ENCODE data around the gene COMP.
A peak's percentile ranks its signal among the peaks of the same experiment; 100 is the strongest.

COMP gene

DNA sequence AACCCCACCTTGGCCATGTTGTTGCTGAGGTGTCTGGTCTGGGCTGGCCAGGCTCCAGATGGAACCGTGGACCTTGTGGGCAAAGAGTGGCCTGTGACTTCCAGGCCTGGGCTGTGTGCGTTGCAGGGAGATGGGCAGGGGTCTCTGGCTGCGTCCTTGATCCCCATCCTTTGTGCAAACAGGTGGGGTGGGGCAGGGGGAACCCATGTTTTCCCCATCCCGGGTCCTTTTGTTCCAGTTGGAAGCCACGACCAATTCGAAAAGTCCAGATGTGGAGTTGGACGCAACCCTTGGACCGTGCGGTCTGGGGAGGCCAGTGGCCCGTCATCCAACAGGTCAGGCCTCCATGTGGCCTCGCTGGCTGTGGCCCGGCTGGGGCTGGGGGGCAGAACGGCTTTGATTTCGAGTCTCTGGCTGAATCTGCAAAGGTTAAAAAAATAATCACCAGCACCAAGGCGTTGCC is 13.1 kb upstream of the COMP start:
- no peak overlapping the region for H3K4me3 ChIP-seq (ENCODE audit: low read depth, low read length)

DNA sequence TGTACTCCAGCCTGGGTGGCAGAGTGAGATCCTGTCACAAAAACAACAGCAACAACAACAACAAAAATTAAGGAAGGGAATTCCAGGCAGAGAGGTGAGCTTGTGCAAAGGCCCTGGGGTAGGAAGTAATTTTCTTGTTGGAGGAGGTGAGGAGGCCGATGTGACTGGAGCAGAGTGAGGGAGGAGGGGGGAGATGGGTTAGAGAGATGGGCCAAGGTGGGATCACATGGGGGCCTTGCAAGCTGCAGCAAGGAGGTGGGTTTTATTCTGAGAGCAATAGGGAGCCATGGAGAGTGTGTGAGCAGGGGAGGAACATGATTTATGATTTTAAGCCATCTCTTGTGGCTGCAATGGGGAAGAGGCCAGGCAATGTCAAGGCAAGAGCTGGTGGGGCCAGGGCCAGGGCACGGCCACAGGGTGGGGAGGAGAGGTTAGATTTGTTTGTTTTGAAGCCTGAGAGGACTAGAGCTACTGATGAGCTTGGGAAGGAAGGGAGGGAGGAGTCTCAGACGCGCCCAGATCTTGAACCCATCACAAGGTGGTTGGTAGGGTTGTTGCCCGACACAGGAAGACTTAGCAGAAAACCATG is 12.5 kb upstream of the COMP start:
- H3K4me3 ChIP-seq (ENCODE audit: low read depth, low read length), result no peak overlapping the region

GRCh38 chr19:18802354-18802753 is 11.2 kb upstream of the COMP start:
- H3K4me3 ChIP-seq (ENCODE audit: low read depth, low read length), result no peak overlapping the region

- H3K4me3 ChIP-seq (ENCODE audit: low read depth, low read length), result no peak overlapping the region
Observed at GRCh38 chr19:18800636-18801035, 9.5 kb upstream of the COMP start.

- H3K4me3 ChIP-seq (ENCODE audit: low read depth, low read length), result no peak overlapping the region
Observed at GRCh38 chr19:18800079-18800478, 9.0 kb upstream of the COMP start.

DNA sequence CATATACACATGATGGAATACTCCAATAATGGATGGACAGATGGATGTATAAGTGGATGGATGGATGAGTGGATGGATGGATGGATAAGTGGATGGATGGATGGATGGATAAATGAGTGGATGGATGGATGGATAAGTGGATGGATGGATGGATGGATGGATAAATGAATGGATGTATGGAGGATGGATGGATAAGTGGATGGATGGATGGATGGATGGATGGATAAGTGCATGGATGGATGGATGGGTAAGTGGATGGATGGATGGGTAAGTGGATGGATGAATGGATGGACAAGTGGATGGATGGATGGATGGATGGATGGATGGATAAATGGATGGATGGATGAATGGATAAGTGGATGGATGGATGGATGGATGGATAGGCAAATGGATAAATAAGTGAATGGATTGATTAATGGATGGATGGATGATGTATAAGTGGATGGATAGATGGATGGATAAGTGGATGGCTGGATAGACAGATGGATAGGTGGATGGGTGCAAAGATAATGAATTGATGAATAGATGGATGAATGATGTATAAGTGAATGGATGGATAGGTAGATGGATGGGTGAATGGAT is 8.4 kb upstream of the COMP start:
- H3K4me3 ChIP-seq (ENCODE audit: low read depth, low read length), result no peak overlapping the region

DNA sequence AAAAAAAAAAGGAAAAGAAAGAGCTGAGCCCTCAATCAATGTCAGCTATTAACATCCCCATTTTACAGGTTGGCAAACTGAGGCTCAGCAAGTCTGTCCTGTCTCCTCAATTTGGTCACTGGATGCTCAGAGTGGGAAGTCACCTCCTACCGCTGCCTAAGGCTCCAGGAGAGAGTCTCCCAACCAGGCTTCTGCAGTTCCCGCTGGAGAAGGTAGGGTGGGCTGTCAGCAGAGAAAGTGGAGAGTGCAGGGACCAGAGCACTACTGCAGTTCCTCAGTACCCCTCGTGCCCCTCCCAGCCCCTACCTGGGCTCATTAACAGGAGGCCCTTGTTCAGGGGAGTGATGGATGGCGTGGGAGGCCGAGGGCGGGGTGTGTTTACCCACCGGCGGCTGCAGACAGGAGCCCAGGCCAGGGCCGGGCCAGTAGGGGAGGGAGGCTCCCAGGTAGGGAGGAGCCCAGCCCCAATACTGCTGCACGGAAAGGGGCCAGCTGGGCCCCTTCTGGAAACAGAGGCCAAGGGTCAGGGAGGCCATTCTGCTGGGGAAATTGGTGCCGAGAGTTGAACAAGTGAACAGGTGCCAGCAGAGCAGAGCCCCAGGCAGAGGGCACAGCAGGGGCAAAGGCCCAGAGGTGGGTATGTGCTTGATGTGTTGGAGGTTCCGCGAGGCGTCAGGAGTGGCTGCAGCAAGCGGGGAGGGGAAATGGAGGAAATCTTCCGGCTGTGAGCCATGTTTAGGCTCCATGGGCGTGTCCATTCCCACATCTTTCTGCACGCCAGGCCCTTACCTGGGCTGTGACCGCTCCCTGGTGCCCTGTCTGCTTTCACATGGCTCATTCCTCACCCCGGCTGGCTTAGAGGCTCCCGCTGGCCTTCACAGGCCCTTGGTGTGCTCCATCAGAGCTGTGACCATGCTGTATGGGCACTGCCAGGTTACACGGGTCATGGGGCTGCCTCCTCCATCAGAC is 7.6 kb upstream of the COMP start:
- no peak overlapping the region for H3K4me3 ChIP-seq (ENCODE audit: low read depth, low read length)

DNA sequence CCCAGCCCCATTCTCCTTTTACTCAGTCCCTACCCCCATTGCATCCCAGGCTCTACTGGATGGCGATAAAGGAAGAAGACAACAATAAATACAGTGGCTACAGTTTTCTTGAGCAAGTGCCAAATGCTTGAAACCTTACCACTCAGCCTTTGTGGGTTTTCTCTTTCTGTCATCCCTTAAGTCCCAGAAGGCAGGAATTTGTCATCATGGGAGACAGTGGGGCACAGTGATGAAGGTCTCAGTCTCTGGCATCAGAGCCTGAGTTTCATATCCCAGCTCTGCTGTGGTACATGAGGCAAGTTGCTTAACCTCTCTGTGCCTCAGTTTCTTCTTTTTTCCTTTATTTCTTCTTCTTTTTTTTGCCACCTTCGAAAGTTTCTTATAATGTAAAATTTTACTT is 5.1 kb upstream of the COMP start:
- H3K4me3 ChIP-seq (ENCODE audit: low read depth, low read length), result no peak overlapping the region

GRCh38 chr19:18795540-18795939 is 4.4 kb upstream of the COMP start:
- no peak overlapping the region for H3K4me3 ChIP-seq (ENCODE audit: low read depth, low read length)

GRCh38 chr19:18794692-18795091 is 3.6 kb upstream of the COMP start:
- no peak overlapping the region for H3K4me3 ChIP-seq (ENCODE audit: low read depth, low read length)

GRCh38 chr19:18794029-18794313 is 2.9 kb upstream of the COMP start:
- no peak overlapping the region for H3K4me3 ChIP-seq (ENCODE audit: low read depth, low read length)

DNA sequence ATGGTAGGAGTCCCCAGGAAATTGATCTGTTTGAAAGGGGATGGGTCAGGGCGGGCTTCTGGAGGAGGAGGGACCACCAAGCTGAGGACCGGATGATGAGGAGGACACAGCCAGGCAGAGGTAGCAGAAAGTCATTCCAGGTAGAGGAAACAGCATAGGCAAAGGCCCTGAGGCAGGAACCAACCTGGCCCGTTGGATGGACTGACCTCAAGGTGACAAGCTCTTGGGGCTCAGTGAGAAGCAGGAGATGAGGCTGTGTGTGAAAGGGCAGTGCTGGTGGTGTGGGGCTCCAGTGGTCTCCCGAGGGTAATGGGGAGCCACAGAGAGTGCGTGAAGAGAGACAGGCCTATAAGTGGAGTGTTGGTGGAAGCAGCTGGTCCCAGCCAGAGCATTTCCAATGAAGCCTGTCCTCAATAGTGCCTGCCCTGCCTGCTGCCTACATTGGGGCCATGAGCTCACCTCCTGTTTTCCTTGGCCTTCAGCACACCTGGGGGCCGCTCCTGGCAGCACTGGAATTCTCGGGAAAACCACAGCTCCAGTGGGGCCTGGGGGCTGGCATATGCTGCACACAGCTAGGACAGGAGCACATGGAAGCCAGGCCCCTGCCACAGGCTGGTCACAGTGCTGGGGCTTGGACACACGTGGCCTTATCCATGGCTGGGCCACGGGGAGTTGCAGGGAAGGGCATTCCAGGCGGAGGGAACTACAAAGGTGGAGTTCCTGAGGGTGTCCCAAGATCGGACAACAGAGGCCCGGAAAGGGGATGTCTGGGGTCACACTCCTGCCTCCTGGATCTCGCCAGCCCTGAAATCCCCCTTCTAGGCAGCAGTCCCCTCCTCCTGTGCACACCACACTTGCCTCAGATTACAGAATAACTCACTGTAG is 2.3 kb upstream of the COMP start:
- no peak overlapping the region for H3K4me3 ChIP-seq (ENCODE audit: low read depth, low read length)

- H3K4me3 ChIP-seq (ENCODE audit: low read depth, low read length), result no peak overlapping the region
Observed at GRCh38 chr19:18792661-18793060, 1.6 kb upstream of the COMP start.

DNA sequence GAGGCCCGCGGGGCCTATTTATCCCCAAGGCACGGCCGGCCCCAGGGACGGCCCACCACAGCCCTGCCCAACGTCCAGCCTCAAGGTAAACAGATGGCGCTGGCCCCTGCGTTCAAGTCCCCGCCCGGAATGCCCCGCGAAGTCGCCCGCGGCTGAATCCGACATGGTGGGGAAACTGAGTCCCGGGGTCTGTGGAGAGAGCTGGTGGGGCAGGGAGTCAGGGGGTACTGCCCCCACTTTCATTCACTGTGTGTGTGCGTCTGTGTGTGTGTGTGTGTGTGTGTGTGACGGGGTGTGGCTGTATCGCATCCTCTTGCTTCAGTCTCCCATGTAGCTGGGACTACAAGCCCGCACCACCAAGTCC is 192 bp upstream of the COMP start:
- H3K4me3 ChIP-seq (ENCODE audit: low read depth, low read length), result no peak overlapping the region

DNA sequence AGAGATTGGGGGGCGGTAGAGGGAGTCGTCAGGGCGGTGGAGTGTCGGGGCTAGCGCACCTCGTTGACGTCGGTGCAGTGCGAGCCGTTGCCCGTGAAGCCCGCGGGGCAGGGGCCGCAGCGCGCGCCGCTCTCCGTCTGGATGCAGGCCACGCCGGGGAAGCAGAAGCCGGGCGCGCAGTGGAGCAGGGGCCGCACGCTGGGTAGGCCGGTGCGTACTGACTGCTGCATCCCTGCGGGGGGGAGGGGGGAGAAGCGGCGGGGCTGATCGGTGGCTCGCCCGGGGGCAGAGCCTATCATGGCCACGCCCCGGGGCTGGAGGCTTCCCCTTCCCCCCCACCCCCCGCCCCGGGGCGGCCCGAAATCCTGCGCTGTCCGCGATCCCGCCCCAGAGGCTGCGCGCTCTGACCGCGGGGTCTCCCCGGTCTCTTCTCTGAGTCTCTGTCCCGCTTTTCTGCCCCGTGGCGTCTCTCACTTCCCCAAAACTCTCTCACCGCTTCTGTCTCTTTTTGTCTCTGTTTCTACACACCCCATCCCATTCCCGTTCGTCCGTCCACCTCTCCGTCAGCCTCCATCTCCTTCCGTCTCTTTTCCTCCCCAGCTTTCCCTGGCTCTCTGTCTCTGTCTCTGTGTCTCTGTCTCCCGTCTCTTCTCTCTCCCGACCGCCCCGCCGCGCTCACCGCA is 1.1 kb downstream of the COMP start:
- H3K4me3 ChIP-seq (ENCODE audit: low read depth, low read length), result peak overlapping the region; percentile 30

GRCh38 chr19:18789422-18789869 is 1.7 kb downstream of the COMP start:
- H3K4me3 ChIP-seq (ENCODE audit: low read depth, low read length), result peak overlapping the region; percentile 6

DNA sequence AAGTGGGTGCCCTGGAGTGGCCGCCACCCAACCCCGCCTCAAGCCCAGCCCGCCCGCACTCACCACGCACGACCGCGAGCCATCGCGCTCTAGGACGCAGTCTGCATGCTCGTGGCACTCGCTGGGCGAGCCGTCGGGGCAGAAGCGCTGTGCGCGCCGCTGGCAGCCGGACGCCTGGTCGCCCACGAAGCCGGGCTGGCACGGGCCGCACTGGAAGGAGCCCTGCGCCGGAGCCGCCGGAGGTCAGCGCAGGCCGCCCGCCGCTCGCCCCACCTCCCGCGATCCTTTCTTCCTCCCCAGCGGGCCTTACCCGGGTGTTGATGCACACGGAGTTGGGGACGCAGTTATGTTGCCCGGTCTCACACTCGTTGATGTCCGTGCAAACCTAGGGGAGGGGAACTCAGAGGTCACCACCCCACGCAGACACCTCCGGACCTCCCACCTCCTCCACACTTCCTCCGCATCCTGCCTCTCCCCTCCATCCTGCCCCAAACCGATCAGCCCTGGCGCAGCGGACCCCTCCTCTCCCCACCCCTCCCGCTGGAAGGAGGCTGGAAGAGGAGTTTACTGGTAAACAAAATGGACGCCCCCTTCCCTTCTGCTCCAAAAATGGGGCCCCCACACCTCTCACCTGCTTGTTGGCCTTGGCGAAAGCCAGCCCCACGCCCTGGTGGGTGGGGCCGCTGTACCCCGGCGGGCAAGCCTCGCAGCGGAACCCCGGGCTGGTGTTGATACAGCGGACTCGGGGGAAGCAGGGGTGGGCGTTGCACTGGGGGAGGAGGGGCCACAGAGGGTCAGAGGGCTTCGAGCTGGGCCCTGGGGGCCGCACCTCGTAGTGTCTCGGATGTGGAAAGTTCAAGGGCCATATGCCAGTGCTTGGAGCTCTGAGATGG is 2.3 kb downstream of the COMP start:
- peak overlapping the region; percentile 41 for H3K4me3 ChIP-seq (ENCODE audit: low read depth, low read length)

DNA sequence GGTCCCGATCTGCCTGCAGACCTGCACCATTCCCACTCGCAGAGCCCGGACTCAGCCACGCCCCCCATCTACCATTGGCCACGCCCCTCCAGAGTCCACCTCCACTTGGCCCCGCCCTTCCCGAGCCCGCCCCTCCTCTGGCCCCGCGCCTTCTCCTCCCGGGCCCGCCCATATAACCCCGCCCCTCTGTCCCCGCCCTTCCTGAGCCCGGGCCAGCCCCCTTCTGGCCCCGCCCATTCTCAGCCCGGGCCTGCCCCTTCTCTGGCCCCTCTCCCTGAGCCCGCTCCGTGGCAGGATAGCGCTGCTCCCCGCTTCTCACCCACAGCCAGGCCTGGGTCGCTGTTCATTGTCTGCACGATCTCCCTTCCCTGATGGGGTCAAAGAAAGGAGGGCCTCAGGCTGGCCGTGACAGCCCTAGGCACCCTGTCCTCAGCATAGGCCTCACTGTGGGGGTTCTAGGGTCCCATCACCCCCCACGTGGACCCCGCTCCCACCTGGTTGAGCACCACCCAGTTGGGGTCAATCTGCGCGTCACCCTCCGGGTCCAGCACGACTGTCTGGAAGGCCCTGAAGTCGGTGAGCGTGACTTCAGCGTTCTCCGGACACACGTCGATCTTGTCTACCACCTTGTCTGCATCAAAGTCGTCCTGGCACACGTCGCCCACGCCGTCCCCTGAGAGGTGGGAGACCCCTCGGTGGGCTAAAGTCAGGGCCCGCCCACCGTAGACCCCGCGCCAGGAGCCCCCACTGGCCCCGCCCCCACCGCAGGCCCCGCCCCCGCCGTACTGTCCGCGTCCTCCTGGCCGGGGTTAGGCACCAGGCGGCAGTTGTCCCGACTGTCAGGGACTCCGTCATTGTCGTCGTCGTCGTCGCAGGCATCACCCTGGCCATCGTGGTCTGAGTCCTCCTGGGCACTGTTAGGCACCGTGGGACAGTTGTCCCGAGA is 5.7 kb downstream of the COMP start:
- no peak overlapping the region for H3K4me3 ChIP-seq (ENCODE audit: low read depth, low read length)

DNA sequence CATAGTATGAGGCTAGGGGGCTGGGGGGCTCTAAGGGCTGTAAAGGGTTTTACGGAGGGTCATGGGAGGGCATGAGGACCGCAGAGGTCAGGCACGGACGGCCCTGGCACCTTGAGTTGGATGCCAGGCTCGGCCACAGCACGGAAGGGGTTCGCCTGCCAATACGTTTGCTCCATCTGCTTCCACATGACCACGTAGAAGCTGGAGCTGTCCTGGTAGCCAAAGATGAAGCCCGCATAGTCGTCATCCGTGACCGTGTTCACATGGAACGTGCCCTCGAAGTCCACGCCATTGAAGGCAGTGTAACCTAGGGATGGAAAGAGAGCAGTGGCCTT is 6.4 kb downstream of the COMP start:
- no peak overlapping the region for H3K4me3 ChIP-seq (ENCODE audit: low read depth, low read length)

Measured in iPS-11a (cell line).